AG09319 (cell line): Measurements from ENCODE around the gene MARCHF7.

ENCODE experiments used
- DNase-seq: peaks from one replicate; pipeline ENCODE4 v3.0.0-alpha.2; 2010; ENCODE audit warnings: low read depth; ENCODE audit errors: extremely low read depth
- CTCF ChIP-seq: IDR thresholded peaks from 2 replicates; pipeline ENCODE4 v1.5.1; 2011; ENCODE audit warnings: low read depth, mild to moderate bottlenecking, inconsistent platforms, low read length, moderate library complexity

The MARCHF7 gene

GRCh38 chr2:159725713-159726112 lies 13.4 kb downstream of the MARCHF7 start:
- no peak for TF ChIP-seq CTCF

GRCh38 chr2:159728629-159729028 lies 16.3 kb downstream of the MARCHF7 start:
- TF ChIP-seq CTCF, result no peak
- DNase-seq, result no peak

More at GRCh38 chr2:159725713-159726112, 13.4 kb downstream of the MARCHF7 start:
- no peak for DNase-seq

- no peak for DNase-seq
- no peak for TF ChIP-seq CTCF
These were observed 23.3 kb downstream of the MARCHF7 start for GRCh38 chr2:159735648-159736047.

GRCh38 chr2:159736048-159736447 lies 23.7 kb downstream of the MARCHF7 start:
- no peak for DNase-seq
- no peak for TF ChIP-seq CTCF

- TF ChIP-seq CTCF, result no peak
- DNase-seq, result no peak
These were observed 25.1 kb downstream of the MARCHF7 start for GRCh38 chr2:159737292-159737916.

- no peak for TF ChIP-seq CTCF
These were observed 25.6 kb downstream of the MARCHF7 start for GRCh38 chr2:159737917-159738296.

GRCh38 chr2:159738509-159739390 lies 26.4 kb downstream of the MARCHF7 start:
- no peak for DNase-seq
- TF ChIP-seq CTCF, result no peak

More at GRCh38 chr2:159737917-159738296, 25.6 kb downstream of the MARCHF7 start:
- DNase-seq, result no peak
